Large intestine (tissue), 3 donors: ENCODE results near the gene CDH3. TPM values are rescaled to one million over a fixed set of nuclear protein-coding genes. Genes with fewer than 3 reads are reported as not detected.

Experiments
- DNase-seq, 2 donors: peaks; one replicate each; pipeline versions ENCODE4 v3.0.0 to v3.0.0-alpha.2; 2013
- H3K27ac ChIP-seq: one replicate; pipeline ENCODE4 v1.5.1; 2013; ENCODE audit warnings: low read length
- H3K27me3 ChIP-seq: 2 replicates; pipeline ENCODE4 v1.6.1; 2013; ENCODE audit warnings: low read length; ENCODE audit not compliant: control insufficient read depth, insufficient read depth
- H3K36me3 ChIP-seq: 2 replicates; pipeline ENCODE4 v1.6.1; 2013; ENCODE audit warnings: low read length; ENCODE audit not compliant: control insufficient read depth, insufficient read depth
- H3K4me1 ChIP-seq: one replicate; pipeline ENCODE4 v1.6.1; 2013; ENCODE audit warnings: low read length; ENCODE audit not compliant: control insufficient read depth, insufficient read depth
- H3K4me3 ChIP-seq: one replicate; pipeline ENCODE4 v1.5.1; 2013; ENCODE audit warnings: low read length
- H3K9me3 ChIP-seq: one replicate; pipeline ENCODE4 v1.6.1; 2013; ENCODE audit warnings: mild to moderate bottlenecking, low read depth, low read length, moderate library complexity; ENCODE audit not compliant: control insufficient read depth
- WGBS: methylation state at CpG from one replicate; pipeline ENCODE4 v1.1.5; 2013; ENCODE audit warnings: low lambda C conversion rate; ENCODE audit not compliant: insufficient coverage; 5-methylcytosine and 5-hydroxymethylcytosine counted together
- polyA plus RNA-seq: library from polyadenylated mRNA; unstranded; fragments of 120-200 nt; gene quantifications from one replicate; pipeline ENCODE4 v1.2.1, GENCODE V29; 2013

The CDH3 gene
- polyA plus RNA-seq, 1 donor, result 5.1 TPM

GRCh38 chr16:68717684-68718083 is 72.6 kb downstream of the CDH3 start:
- Histone ChIP-seq H3K4me3 (no peak overlapping the region), H3K27ac (no peak overlapping the region), H3K36me3 (no peaks in the 10 kb centered on the region), H3K27me3 (no peaks in the 10 kb centered on the region), H3K4me1 (peaks cover 45% of the 10 kb centered on the region), H3K9me3 (peaks cover 2% of the 10 kb centered on the region)
- WGBS, result no CpG with 5 or more reads among the region's 4 CpGs
- no peak for DNase-seq

- Histone ChIP-seq H3K9me3 (peaks cover 2% of the 10 kb centered on the region), H3K36me3 (no peaks in the 10 kb centered on the region), H3K4me1 (peaks cover 53% of the 10 kb centered on the region), H3K4me3 (no peak overlapping the region), H3K27ac (no peak overlapping the region), H3K27me3 (no peaks in the 10 kb centered on the region)
- DNase-seq, result no peak
- no CpG with 5 or more reads among the region's 9 CpGs for WGBS
Measured at GRCh38 chr16:68718590-68718989, 73.5 kb downstream of the CDH3 start.

GRCh38 chr16:68719993-68720489 is 74.9 kb downstream of the CDH3 start:
- Histone ChIP-seq H3K27me3 (no peaks in the 10 kb centered on the region), H3K4me3 (no peak overlapping the region), H3K27ac (no peak overlapping the region), H3K9me3 (peaks cover 2% of the 10 kb centered on the region), H3K4me1 (peaks cover 56% of the 10 kb centered on the region), H3K36me3 (no peaks in the 10 kb centered on the region)
- no peak for DNase-seq
- no CpG with 5 or more reads among the region's 2 CpGs for WGBS

- peak overlapping the region; percentile 95 for H3K27ac ChIP-seq
- H3K36me3 ChIP-seq, result no peaks in the 10 kb centered on the region
- WGBS, result 100% methylated on average over 1 of the region's 12 CpGs
- DNase-seq, result peak; percentile 81 to 95
- peaks cover 2% of the 10 kb centered on the region for H3K9me3 ChIP-seq
- H3K27me3 ChIP-seq, result no peaks in the 10 kb centered on the region
- peaks cover 52% of the 10 kb centered on the region for H3K4me1 ChIP-seq
- H3K4me3 ChIP-seq, result no peak overlapping the region
Measured at GRCh38 chr16:68722119-68723024, 77.3 kb downstream of the CDH3 start.

GRCh38 chr16:68724797-68725196 is 79.7 kb downstream of the CDH3 start:
- H3K36me3 ChIP-seq, result no peaks in the 10 kb centered on the region
- peaks cover 52% of the 10 kb centered on the region for H3K4me1 ChIP-seq
- peak overlapping the region; percentile 94 for H3K27ac ChIP-seq
- H3K9me3 ChIP-seq, result no peaks in the 10 kb centered on the region
- no peak overlapping the region for H3K4me3 ChIP-seq
- DNase-seq, result peak; percentile 93 to 98
- no CpG with 5 or more reads among the region's 3 CpGs for WGBS
- H3K27me3 ChIP-seq, result no peaks in the 10 kb centered on the region

GRCh38 chr16:68728523-68728922 is 83.4 kb downstream of the CDH3 start:
- Histone ChIP-seq H3K4me3 (no peak overlapping the region), H3K27me3 (no peaks in the 10 kb centered on the region), H3K27ac (no peak overlapping the region), H3K4me1 (peaks cover 30% of the 10 kb centered on the region), H3K9me3 (no peaks in the 10 kb centered on the region), H3K36me3 (no peaks in the 10 kb centered on the region)
- DNase-seq, result no peak
- WGBS, result no CpG with 5 or more reads among the region's 4 CpGs

- WGBS, result 73% methylated on average over 2 of the region's 3 CpGs
- no peak for DNase-seq
- peak overlapping the region; percentile 79 for H3K27ac ChIP-seq
Measured at GRCh38 chr16:68731637-68732036, 86.5 kb downstream of the CDH3 start.

GRCh38 chr16:68732042-68732680 is 87.1 kb downstream of the CDH3 start:
- peaks cover 4% of the 10 kb centered on the region for H3K27me3 ChIP-seq
- H3K27ac ChIP-seq, result peak overlapping the region; percentile 79
- peaks cover 17% of the 10 kb centered on the region for H3K4me1 ChIP-seq
- H3K36me3 ChIP-seq, result no peaks in the 10 kb centered on the region
- no peak overlapping the region for H3K4me3 ChIP-seq
- H3K9me3 ChIP-seq, result no peaks in the 10 kb centered on the region
- peak; percentile 66 to 89 for DNase-seq
- no CpG with 5 or more reads among the region's 8 CpGs for WGBS

More at GRCh38 chr16:68731637-68732036, 86.5 kb downstream of the CDH3 start:
- Histone ChIP-seq H3K4me1 (peaks cover 14% of the 10 kb centered on the region), H3K27me3 (no peaks in the 10 kb centered on the region), H3K9me3 (no peaks in the 10 kb centered on the region), H3K4me3 (no peak overlapping the region), H3K36me3 (no peaks in the 10 kb centered on the region)

GRCh38 chr16:68732741-68733399 is 87.8 kb downstream of the CDH3 start:
- Histone ChIP-seq H3K4me3 (no peak overlapping the region), H3K4me1 (peaks cover 17% of the 10 kb centered on the region), H3K9me3 (no peaks in the 10 kb centered on the region), H3K36me3 (no peaks in the 10 kb centered on the region), H3K27ac (peak overlapping the region; percentile 79), H3K27me3 (peaks cover 10% of the 10 kb centered on the region)
- DNase-seq, result no peak
- no CpG with 5 or more reads among the region's 4 CpGs for WGBS

- Histone ChIP-seq H3K9me3 (no peaks in the 10 kb centered on the region), H3K36me3 (no peaks in the 10 kb centered on the region), H3K27me3 (peaks cover 12% of the 10 kb centered on the region), H3K4me3 (no peak overlapping the region), H3K4me1 (peaks cover 17% of the 10 kb centered on the region), H3K27ac (no peak overlapping the region)
- no CpG with 5 or more reads among the region's 9 CpGs for WGBS
- DNase-seq, result no peak
Measured at GRCh38 chr16:68733570-68733969, 88.5 kb downstream of the CDH3 start.
